Activated T-helper 1 cell treated with anti-CD3 and anti-CD28 coated beads, Interleukin-12 subunit alpha, Interleukin-12 subunit beta, Interleukin-2, Interleukin-4 antibody, amounts not matched to agents 30 ng/mL and 10 ng/mL and 1 ng/mL, durations not matched to agents 14 hours and 24 hours and 36 hours (primary cell): ENCODE data around the gene OR8G1. TPM values are rescaled to one million over a fixed set of nuclear protein-coding genes. Genes with fewer than 3 reads are reported as not detected.

ENCODE experiments used
- total RNA-seq: library from RNA; stranded (reverse); gene quantifications from 2 replicates; pipeline ENCODE4 v1.2.3, GENCODE V29; 2022

OR8G1 gene
- total RNA-seq, 1 donor from 2014 or later = not detected

Other genes with a start within 250 kb of the OR8G1 start
- gene OR10G6, start 245.9 kb upstream of the OR8G1 start, total RNA-seq = not detected in 2 replicates
- gene OR10G4, start 228.1 kb upstream of the OR8G1 start, total RNA-seq = not detected in 2 replicates
- gene OR10G9, start 218.1 kb upstream of the OR8G1 start, total RNA-seq = not detected in 2 replicates
- gene OR10G8, start 214.3 kb upstream of the OR8G1 start, total RNA-seq = not detected in 2 replicates
- gene OR10G7, start 199.8 kb upstream of the OR8G1 start, total RNA-seq = not detected in 2 replicates
- gene VWA5A, start 125.6 kb upstream of the OR8G1 start, total RNA-seq = 7.9 and 8.0 TPM in 2 replicates
- gene OR10D3, start 57.8 kb upstream of the OR8G1 start, total RNA-seq = not detected in 2 replicates
- not detected in 2 replicates for gene OR8G5, start 15.3 kb downstream of the OR8G1 start, total RNA-seq
- not detected in 2 replicates for gene OR8D1, start 72.9 kb downstream of the OR8G1 start, total RNA-seq
- not detected in 2 replicates for gene OR8D2, start 79.1 kb downstream of the OR8G1 start, total RNA-seq
- not detected in 2 replicates for gene OR8B2, start 143.4 kb downstream of the OR8G1 start, total RNA-seq
- not detected in 2 replicates for gene OR8B3, start 157.9 kb downstream of the OR8G1 start, total RNA-seq
- not detected in 2 replicates for gene OR8B4, start 183.8 kb downstream of the OR8G1 start, total RNA-seq
- gene OR8B8, start 204.6 kb downstream of the OR8G1 start, total RNA-seq = not detected in 2 replicates